Right lobe of liver (tissue), 6 donors: ENCODE results near the gene MRPL53. TPM values are rescaled to one million over a fixed set of nuclear protein-coding genes. Genes with fewer than 3 reads are reported as not detected.

Experiments used
- ATAC-seq, 4 donors: fragments of 200-7000 bp; cut with Tn5 transposase; one replicate each; pipeline ENCODE4 v1.9.1; 2020; ENCODE audit warnings: mild to moderate bottlenecking in 4 of 4, moderate library complexity in 4 of 4
- DNase-seq, 3 donors: peaks; one replicate each; pipeline ENCODE4 v3.0.0-alpha.2; 2020
- H3K27ac ChIP-seq, 3 donors: fragments of 200-600 bp; one replicate each; pipeline ENCODE4 v1.8.0; 2022
- H3K27me3 ChIP-seq, 2 donors: fragments of 200-600 bp; one replicate each; pipeline ENCODE4 v1.8.0; 2022
- H3K36me3 ChIP-seq, 4 donors: fragments of 200-600 bp; sonication (generic) in 1 of 4; one replicate each; pipeline versions ENCODE4 v1.5.1 to v1.8.0; 2017 to 2022; ENCODE audit warnings: control low read depth in 1 of 4
- H3K4me1 ChIP-seq, 4 donors: fragments of 200-600 bp; sonication (generic) in 1 of 4; one replicate each; pipeline versions ENCODE4 v1.5.1 to v1.8.0; 2017 to 2022; ENCODE audit warnings: control low read depth in 1 of 4
- H3K4me3 ChIP-seq, 3 donors: fragments of 200-600 bp; one replicate each; pipeline ENCODE4 v1.8.0; 2022
- H3K9me3 ChIP-seq, 4 donors: fragments of 200-600 bp; sonication (generic) in 1 of 4; one replicate each; pipeline versions ENCODE4 v1.5.1 to v1.8.0; 2017 to 2022; ENCODE audit warnings: control low read depth in 1 of 4
- POLR2A ChIP-seq: fragments of 450-650 bp; IDR thresholded peaks from one replicate; pipeline ENCODE4 v1.6.1; 2017; ENCODE audit warnings: antibody characterized with exemption, mild to moderate bottlenecking
- WGBS: methylation state at CpG from one replicate; pipeline ENCODE4 v1.1.6; 2018; ENCODE audit warnings: low coverage, low lambda C conversion rate; ENCODE audit not compliant: insufficient coverage; ENCODE audit errors: missing lambda C conversion rate; 5-methylcytosine and 5-hydroxymethylcytosine counted together
- intact Hi-C, 2 donors: fragments of 100-400 bp; cut with DNase I; formaldehyde crosslinking; loops; one replicate each; pipeline versions ENCODE4 v1.11.2 to v1.14.1; 2022
- long read RNA-seq: library from polyadenylated mRNA; unstranded; transcript quantifications from one replicate; pipeline ENCODE4 v2.0.0, GENCODE V29; 2019
- total RNA-seq, 6 experiments: library from RNA; depleted of rRNA in 2 of 6; stranded (reverse); fragments of >200 nt in 2 of 6; fragmentation: NEBNext Ultra II Directional in 3 of 6; extraction: Animal tissue kit (Norgen Biotek cat#: 25700) in 3 of 6; gene quantifications; one replicate each; pipeline versions ENCODE4 v1.1.0 to v1.2.4, GENCODE V29; 2016 to 2023
- TF ChIP-seq, protein P1 (sequence below), 4 donors: fragments of 200-600 bp in 3 of 4; fragments of 450-650 bp in 1 of 4; IDR thresholded peaks; one replicate each; pipeline versions ENCODE4 v1.5.1 to v1.8.0; 2016 to 2022; ENCODE audit warnings: antibody characterized with exemption in 4 of 4, mild to moderate bottlenecking in 2 of 4
- donor health status: DM: no; HTN: yes; CAD: no.
- donor health status: DM: no; HTN: no; CAD: no.
- donor health status: DM: no; HTN: no; CAD: no.
- donor health status: DM: no; HTN: yes; CAD: no.
- donor health status: DM: no; HTN: yes; CAD: no.

Gene MRPL53
- 10 to 100 TPM; 10.7 to 51.9 (median 42.6) TPM for total RNA-seq
- long read RNA-seq, transcript MRPL53-201 (3 exons, 1,162 nt) = major isoform, 32 of 33 reads
- long read RNA-seq, partial matches to known transcripts = 0 of 33 reads
- long read RNA-seq, other reads (novel, unspliced or antisense) = 1 of 33 reads

DNA sequence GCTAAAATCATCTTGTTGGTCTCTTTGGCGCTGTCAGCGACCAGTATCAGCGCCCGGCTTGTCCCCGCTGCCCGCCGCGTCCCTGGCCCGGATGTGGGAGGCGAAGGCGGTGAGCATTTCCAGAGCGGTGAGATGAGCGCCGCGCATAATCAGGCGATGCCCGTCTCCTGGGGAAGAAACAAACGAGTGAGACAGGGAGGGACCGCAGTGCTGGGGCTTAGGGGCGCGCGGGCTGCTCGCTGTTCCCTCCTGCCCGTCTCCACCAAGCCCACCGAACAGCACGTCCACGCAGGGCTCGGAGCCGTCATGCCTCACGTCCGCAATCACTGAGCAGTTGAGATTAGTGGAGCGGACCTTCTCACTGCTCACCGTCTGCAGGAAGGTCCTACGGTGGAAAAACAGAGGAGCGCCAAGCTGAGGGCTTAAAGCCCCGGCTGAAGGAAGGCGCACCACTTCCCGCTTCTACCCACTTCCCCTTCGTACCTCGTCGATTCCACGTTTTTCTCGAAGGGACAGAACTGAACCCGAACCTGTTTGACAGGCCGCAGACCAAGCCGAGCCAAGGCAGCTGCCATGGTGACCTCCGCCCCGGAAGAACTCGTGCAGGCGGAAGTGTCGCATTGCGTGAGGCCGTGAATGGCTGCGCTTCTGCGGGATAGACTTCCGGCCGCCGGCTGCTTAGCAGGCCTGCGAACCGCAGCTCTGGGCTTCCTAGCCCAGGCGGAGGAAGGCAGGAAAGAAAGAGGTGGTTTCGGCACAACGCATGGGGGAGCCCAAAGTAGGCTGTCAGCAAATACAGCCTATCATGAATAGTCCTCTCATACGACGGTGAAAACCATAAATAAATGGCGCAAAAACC, at the start of gene MRPL53:
Gene MRPL53, minus strand, starts transcription at position 595 of the 859 bp plus-strand sequence. Its CDS starts 20 bp downstream, at position 575.
- peak within 1 kb of the TSS; percentile 66 to 91 (median 88) for H3K27ac ChIP-seq
- no peaks in the 10 kb centered on the region for H3K27me3 ChIP-seq
- WGBS = under 1% methylated on average over 49 of the region's 66 CpGs
- intact Hi-C loops = no loop called here
- peak within 1 kb of the TSS; percentile 56 to 65 (median 57) for H3K4me3 ChIP-seq
- peaks cover 0 to 24% (median 5%) of the 10 kb centered on the region in 4 donors for H3K4me1 ChIP-seq
- H3K9me3 ChIP-seq = no peaks in the 10 kb centered on the region
- H3K36me3 ChIP-seq = peaks cover 0 to 16% (median 5%) of the 10 kb centered on the region in 4 donors
- ATAC-seq (peak; percentile 93 to 95 (median 94)), DNase-seq (peak; percentile 94 to 96 (median 95))
- TF ChIP-seq, protein P1, sequence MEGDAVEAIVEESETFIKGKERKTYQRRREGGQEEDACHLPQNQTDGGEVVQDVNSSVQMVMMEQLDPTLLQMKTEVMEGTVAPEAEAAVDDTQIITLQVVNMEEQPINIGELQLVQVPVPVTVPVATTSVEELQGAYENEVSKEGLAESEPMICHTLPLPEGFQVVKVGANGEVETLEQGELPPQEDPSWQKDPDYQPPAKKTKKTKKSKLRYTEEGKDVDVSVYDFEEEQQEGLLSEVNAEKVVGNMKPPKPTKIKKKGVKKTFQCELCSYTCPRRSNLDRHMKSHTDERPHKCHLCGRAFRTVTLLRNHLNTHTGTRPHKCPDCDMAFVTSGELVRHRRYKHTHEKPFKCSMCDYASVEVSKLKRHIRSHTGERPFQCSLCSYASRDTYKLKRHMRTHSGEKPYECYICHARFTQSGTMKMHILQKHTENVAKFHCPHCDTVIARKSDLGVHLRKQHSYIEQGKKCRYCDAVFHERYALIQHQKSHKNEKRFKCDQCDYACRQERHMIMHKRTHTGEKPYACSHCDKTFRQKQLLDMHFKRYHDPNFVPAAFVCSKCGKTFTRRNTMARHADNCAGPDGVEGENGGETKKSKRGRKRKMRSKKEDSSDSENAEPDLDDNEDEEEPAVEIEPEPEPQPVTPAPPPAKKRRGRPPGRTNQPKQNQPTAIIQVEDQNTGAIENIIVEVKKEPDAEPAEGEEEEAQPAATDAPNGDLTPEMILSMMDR (IDR thresholded peaks at IDR 0.05) = no peak
- TF ChIP-seq POLR2A = peak; percentile 82

DNA sequence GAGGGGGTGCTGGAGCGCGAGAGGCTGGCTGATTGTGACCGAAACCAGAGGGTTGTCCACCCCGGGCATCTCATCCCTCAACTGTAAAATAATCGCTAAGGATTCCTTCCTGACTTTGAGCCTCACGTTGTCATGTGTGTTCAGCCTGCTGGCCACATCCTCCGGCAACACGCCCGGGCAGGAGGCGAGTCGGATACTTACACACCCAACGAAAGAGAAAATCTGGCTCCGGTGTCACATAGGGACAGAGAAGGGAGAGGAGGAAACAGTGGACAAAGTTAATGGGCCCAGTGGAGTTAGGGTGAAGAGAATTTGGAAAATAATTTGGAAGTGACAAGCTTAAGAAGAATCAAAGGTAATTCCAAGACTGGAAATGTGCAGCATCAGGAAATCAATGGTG, 44.2 kb upstream of the MRPL53 start:
- ATAC-seq (no peak), DNase-seq (no peak)
- Histone ChIP-seq H3K36me3 (no peaks in the 10 kb centered on the region), H3K9me3 (no peaks in the 10 kb centered on the region), H3K27ac (no peak overlapping the region), H3K27me3 (peaks cover 6 to 52% of the 10 kb centered on the region in 2 donors), H3K4me1 (peaks cover 0 to 12% (median 0%) of the 10 kb centered on the region in 4 donors), H3K4me3 (no peak overlapping the region)
- TF ChIP-seq, protein P1 (IDR thresholded peaks at IDR 0.05) = no peak
- TF ChIP-seq POLR2A = no peak
- WGBS = 53% methylated on average over 8 of the region's 13 CpGs
- intact Hi-C loops = no loop called here

DNA sequence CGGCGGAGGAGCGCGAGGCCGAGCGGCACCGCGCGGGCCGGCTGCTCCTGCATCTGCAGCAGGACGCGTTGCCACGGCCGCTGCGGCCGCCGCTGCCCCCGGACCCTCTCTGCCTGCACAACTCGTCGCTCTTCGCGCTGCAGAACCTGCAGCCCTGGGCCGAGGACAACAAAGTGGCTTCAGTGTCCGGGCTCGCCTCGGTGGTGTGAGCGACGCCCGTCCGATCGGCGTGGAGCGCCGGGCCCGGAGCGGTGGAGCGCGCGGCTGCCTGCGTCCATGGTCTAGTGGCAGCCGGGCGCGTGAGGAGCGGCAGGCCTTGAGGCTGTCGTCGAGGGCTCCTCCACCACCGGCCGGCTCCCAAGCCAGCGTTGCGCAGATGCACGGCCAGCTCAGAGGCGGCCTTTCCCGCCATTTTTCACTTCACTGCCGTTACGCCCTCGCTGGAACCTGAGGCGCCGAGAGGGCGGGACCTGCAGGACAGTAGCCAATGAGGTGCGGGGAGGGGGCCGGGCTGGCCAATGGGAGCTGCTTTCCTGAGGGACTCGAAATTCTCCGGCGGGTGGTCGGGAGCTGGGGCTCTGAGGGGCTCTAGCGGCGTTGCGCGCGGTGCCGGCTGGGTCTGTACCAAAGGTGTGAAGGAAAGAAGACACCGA, 43.6 kb upstream of the MRPL53 start:
- no peaks in the 10 kb centered on the region for H3K36me3 ChIP-seq
- peaks cover 0 to 12% (median 0%) of the 10 kb centered on the region in 4 donors for H3K4me1 ChIP-seq
- DNase-seq (peak in 1 of 3 donors; percentile 61), ATAC-seq (peak; percentile 66 to 83 (median 76))
- TF ChIP-seq, protein P1 (IDR thresholded peaks at IDR 0.05) = no peak
- no peak for TF ChIP-seq POLR2A
- H3K27ac ChIP-seq = no peak overlapping the region
- H3K9me3 ChIP-seq = no peaks in the 10 kb centered on the region
- H3K27me3 ChIP-seq = peaks cover 6 to 52% of the 10 kb centered on the region in 2 donors
- intact Hi-C loops = no loop called here
- peak overlapping the region; percentile 10 to 36 (median 16) for H3K4me3 ChIP-seq
- 38% methylated on average over 3 of the region's 72 CpGs for WGBS

DNA sequence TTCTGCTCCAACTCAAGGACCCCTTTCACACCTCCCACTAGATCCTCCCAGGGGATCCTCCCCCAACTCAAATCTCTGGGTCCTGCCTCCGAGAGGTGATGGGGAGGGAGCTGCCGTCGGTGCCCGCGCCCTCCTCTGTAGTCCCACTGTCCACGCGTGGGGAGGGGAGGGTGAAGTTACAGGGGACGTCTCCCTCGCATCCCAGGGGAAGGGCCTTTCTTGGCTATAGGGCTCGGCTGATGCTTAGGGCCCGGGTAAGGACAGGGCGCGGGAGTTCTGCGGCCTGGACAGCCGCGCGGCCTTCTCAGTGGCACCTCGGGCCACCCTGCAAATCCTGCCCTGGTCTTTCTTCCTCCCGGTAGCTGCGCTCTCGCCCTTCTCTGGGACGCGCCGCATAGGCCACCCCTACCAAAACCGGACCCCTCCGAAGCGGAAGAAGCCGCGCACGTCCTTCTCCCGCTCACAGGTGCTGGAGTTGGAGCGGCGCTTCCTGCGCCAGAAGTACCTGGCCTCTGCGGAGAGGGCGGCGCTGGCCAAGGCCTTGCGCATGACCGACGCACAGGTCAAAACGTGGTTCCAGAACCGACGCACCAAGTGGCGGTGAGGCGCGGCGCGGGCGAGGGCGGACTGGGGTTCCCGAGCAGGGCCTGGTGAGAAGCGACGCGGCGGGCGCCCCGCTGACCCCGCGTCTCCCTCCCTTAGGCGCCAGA, 42.9 kb upstream of the MRPL53 start:
- 0% methylated on average over 1 of the region's 60 CpGs for WGBS
- Histone ChIP-seq H3K4me1 (peaks cover 0 to 12% (median 0%) of the 10 kb centered on the region in 4 donors), H3K9me3 (no peaks in the 10 kb centered on the region), H3K4me3 (peak overlapping the region; percentile 10 to 36 (median 16)), H3K27ac (no peak overlapping the region), H3K27me3 (peaks cover 6 to 52% of the 10 kb centered on the region in 2 donors), H3K36me3 (no peaks in the 10 kb centered on the region)
- DNase-seq (no peak), ATAC-seq (peak in 3 of 4 donors; percentile 8 to 45 (median 41))
- TF ChIP-seq, protein P1 (IDR thresholded peaks at IDR 0.05) = no peak
- no peak for TF ChIP-seq POLR2A
- intact Hi-C loops = no loop called here
